ENCODE data around the gene HLCS.

DNA sequence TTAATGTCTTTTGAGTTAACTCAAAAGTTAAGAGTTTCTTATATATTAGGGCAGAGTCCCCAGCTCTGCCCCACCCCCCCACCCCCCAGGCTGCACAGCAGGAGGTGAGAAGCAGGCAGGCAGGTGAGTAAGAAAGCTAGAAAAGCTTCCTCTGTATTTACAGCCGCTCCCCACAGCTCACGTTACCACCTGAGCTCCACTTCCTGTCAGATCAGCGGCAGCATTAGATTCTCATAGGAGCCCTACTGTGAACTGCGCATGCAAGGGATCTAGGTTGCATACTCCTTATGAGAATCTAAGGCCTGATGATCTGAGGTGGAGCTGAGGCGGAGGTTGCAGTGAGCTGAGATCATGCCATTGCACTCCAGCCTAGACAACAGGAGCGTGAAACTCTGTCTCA, 185.6 kb downstream of the HLCS start:
- TF ChIP-seq, protein P1, sequence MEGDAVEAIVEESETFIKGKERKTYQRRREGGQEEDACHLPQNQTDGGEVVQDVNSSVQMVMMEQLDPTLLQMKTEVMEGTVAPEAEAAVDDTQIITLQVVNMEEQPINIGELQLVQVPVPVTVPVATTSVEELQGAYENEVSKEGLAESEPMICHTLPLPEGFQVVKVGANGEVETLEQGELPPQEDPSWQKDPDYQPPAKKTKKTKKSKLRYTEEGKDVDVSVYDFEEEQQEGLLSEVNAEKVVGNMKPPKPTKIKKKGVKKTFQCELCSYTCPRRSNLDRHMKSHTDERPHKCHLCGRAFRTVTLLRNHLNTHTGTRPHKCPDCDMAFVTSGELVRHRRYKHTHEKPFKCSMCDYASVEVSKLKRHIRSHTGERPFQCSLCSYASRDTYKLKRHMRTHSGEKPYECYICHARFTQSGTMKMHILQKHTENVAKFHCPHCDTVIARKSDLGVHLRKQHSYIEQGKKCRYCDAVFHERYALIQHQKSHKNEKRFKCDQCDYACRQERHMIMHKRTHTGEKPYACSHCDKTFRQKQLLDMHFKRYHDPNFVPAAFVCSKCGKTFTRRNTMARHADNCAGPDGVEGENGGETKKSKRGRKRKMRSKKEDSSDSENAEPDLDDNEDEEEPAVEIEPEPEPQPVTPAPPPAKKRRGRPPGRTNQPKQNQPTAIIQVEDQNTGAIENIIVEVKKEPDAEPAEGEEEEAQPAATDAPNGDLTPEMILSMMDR (conservative IDR thresholded peaks at IDR 0.05 in 1 of 2, IDR thresholded peaks at IDR 0.05 in 1 of 2; ENCODE audit: low read depth in 1 of 2, low read length in 2 of 2), result no peak
- no peak for TF ChIP-seq EZH2 (IDR thresholded peaks at IDR 0.05; ENCODE audit: low read length, missing control alignments)
